GM12892 (cell line): ENCODE results near the gene HMGN3.

Source experiments
- POLR2A ChIP-seq: IDR thresholded peaks from 2 replicates; pipeline ENCODE4 v1.6.1; 2011; ENCODE audit warnings: low read depth, low read length, control low read depth
- POLR2AphosphoS5 ChIP-seq: IDR thresholded peaks from 2 replicates; pipeline ENCODE4 v1.6.1; 2011; ENCODE audit warnings: low read depth, low read length, control low read depth

- TF ChIP-seq POLR2A (no peak), POLR2AphosphoS5 (no peak)
Observed at GRCh38 chr6:79196912-79197311, 37.6 kb downstream of the HMGN3 start.
